Suprapubic skin (tissue), 4 donors: ENCODE results near the gene KIF21B.

ENCODE experiments used
- CTCF ChIP-seq, 2 donors: fragments of 200-600 bp in 1 of 2; fragments of 450-650 bp in 1 of 2; sonication (generic) in 1 of 2; IDR thresholded peaks; one replicate each; pipeline ENCODE4 v1.5.1; 2016 to 2019; ENCODE audit warnings: antibody characterized with exemption in 2 of 2, mild to moderate bottlenecking in 1 of 2, moderate library complexity in 1 of 2
- EP300 ChIP-seq: sonication (generic); formaldehyde crosslinking; IDR thresholded peaks from one replicate; pipeline ENCODE4 v1.6.1; 2017; ENCODE audit warnings: antibody characterized with exemption
- POLR2AphosphoS5 ChIP-seq, 3 donors: sonication (generic); formaldehyde crosslinking; IDR thresholded peaks; one replicate each; pipeline ENCODE4 v1.6.1; 2017; ENCODE audit warnings: antibody characterized with exemption in 3 of 3

GRCh38 chr1:200983035-200983561, 40.4 kb downstream of the KIF21B start:
- no peak for TF ChIP-seq EP300
- TF ChIP-seq CTCF (IDR thresholded peaks at IDR 0.05), result no peak
- no peak for TF ChIP-seq POLR2AphosphoS5 (IDR thresholded peaks at IDR 0.05)
